Stimulated activated naive CD4-positive, alpha-beta T cell (primary cell): Measurements from ENCODE around the gene CAMSAP1.

ENCODE experiments used
- DNase-seq, 6 experiments: peaks; one replicate each; lab custom pipeline; 2025; lab: John Stamatoyannopoulos, UW

CAMSAP1 gene

DNA sequence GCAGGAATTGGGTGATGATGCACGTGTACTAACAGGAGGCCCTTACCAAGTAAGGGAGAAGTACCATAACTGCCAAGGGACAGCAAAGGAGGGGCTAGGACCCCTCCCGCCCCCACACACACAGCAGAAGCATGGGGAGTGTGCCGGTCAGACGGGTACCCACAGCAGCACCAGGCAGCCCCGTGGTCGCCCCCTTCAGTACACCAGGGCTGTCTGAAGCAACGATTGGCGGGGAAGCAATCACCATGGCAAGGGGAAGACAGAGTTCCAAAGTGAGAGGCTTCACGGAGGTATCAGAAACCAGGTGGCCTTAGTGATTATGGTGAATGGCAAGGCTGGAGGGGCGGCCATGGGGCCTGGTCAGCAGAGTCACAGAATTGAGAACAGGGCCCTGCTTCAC, 72.2 kb downstream of the CAMSAP1 start:
- no peak for DNase-seq

DNA sequence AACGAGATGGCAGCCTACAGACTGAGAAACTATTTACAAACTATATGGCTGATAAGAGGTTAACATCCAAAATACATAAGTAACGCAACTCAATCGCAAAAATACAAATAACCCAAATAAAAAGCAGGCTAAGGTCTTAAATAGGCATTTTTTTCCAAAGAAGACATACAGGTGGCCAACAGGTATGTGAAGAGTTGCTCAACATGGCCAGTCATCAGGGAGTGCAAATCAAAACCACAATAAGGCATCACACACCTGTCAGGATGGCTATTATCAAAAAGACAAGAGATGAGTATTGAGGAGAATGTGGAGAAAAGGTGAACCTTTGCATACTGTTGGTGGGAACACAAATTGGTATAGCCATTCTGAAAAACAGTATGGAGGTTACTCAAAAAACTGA, 73.5 kb downstream of the CAMSAP1 start:
- no peak for DNase-seq

DNA sequence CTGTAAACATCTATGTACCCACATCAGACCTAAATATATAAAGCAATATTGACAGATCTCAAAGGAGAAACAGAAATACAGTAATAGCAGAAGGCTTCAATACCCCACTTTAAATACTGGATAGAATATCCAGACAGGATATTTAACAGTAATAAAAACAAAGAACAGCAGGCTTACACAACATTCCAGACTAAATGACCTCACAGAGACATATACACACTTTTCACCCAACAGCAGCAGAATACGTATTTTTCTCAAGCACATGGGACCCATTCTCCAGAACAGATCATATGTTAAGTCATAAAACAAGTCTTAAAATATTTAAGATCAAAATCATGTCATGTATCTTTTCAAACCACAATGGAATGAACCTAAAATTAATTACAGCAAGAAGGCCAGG, 76.8 kb downstream of the CAMSAP1 start:
- DNase-seq: no peak

DNA sequence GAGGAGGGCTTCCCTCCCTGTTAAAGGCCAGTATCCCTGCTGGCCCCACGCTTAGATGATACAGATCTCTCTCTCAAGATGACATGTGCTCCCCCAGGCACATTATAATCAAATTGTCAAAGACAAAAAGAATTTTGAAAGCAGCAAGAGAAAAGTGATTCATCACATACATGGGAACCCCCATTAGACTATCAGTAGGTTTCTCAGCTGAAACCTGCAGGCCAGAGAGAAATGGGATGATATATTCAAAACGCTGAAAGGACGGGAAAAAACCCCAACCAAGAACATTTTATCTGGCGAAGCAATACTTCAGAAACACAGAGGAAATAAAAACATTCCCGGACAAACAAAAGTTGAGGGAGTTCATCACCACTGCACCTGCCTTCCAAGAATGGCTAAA, 78.7 kb downstream of the CAMSAP1 start:
- DNase-seq: no peak

DNA sequence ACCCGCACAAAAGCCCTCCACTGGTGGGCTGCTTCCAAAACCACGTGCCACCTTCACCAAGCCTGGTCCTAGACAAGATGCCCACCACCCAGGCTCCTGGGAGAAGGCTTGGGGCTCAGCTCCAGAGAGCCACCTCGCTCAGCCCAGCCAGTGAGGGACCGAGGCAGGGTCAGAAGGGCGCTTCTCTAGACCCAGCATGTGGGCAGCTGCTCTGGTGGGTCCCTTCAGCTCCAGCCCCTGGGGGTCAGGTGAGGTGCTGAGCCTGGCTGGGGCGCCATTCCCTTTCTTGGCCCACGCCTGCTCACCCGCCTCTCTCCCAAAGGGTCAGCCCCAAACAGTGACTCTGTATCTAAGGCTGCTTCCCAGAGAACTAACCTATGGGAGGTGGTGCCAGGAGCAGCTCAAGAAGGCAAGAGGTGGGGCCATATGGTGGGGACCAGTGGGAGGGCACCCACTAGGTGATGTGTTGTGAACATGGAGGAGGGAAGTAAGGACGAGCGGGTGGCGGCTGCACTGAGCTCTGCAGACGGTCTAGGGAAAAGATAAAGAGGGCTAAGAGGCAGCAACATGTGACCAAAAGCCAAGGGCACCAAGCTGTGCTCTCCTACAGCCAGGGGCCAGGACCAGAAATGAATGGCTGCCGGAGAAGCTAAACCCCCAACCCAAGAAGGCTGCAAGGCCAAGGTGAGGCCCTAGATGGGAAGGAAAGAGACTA, 79.3 kb downstream of the CAMSAP1 start:
- DNase-seq: no peak

DNA sequence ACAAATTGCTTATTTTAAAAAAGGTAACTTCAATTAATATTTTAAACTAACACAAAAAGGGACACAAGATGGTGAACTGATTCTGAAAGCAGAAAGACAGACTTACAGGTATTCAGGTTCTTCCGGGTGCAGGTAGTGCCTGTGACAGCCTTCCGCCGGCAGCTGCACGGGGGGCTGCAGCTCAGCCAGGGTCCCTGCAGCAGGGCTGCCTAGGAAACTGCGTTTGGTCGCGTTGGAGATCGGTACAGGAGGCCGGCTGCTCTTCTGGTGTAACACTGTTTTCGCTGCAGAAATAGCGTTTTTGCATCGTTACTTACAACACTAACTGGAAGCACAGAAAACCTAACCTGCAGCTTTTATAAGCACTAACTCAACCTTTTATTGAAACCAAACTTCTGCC, 80.0 kb downstream of the CAMSAP1 start:
- DNase-seq: no peak

DNA sequence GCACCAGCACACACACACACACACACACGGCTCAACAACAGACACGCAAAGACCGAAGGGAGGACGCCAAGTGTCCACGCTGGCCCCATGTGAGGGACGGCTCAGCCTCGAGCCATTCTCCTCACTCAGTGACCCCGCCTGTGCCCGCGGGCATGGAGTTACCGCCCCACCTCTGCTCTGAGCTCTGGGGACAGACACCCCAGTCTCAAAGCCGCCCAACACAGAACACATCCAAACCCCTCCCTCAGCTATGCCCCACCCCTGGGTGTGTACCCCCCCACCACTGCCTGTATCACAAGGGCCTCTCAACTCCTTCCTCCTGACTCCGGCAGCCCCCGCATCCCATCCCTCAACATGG, 81.2 kb downstream of the CAMSAP1 start:
- DNase-seq: no peak

DNA sequence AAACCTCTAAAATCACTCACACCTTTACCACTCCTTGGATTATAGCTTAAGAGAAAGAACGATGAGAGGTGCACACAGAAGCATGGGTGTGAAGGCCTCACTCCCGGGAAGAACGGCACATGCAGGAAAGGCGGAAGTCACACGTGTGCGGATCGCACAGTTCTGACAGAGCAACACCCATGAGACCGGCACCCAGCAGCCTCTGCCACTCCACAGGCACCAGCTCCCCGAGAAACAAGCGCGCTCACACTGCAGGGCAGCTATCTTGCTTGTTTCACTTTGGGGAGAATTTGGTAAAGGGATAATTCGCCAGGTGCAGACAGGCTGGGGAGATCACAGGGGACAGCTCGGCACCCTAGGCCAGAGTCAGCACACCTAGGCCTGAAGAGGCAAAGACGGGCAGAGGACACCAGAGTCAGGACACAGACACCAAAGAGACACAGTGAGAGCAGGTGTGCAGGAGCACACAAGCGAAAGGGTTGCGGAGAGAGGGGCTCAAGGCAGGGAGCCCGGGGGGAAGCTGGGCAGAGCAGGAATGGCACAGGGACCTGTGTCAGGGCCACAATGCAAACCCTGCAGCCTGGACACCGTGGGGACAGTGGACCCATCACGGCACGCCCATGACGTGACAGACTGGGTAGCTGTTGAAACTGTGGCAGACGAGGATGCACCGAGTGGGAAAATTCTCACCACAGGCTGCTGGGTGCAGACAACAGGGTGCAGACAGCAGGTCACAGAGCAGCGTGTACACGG, 81.7 kb downstream of the CAMSAP1 start:
- DNase-seq: no peak

DNA sequence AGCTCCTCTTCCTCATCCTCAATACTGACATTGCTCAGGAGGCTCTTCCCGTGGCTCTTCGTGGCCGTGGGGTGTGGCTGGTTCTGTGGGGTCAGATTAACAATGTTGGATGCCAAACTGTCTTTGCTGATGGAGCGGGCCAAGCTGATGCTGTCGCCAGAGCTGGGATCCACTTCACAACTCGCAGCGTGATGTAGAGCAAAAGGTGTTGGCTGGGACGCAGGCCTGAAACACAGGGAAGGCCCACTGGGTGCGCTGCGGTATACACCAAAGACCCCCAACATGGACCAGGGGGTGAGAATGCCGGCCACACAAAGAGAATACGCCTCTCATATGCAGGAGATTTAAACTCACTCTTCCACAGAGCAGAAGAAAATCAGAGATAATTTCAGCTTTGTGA, 84.3 kb downstream of the CAMSAP1 start:
- no peak for DNase-seq

DNA sequence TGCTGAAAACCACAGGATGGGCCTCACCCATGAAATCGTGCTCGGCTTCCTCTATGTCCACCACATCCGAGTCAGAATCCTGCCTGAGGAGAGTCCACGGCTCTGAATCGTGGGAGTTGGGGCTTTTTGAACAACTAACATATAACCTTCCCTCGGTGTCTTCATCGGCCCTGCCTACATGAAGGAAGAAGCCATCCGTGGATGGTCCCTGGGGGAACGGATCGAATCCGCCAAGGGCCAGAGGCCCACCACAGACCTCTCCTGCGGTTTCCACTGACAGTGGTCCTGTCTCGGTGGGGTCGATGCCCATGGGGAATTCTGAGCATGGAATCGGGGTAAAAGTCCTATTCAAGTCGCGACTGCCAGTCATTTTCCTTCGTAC, 85.0 kb downstream of the CAMSAP1 start:
- DNase-seq: no peak

DNA sequence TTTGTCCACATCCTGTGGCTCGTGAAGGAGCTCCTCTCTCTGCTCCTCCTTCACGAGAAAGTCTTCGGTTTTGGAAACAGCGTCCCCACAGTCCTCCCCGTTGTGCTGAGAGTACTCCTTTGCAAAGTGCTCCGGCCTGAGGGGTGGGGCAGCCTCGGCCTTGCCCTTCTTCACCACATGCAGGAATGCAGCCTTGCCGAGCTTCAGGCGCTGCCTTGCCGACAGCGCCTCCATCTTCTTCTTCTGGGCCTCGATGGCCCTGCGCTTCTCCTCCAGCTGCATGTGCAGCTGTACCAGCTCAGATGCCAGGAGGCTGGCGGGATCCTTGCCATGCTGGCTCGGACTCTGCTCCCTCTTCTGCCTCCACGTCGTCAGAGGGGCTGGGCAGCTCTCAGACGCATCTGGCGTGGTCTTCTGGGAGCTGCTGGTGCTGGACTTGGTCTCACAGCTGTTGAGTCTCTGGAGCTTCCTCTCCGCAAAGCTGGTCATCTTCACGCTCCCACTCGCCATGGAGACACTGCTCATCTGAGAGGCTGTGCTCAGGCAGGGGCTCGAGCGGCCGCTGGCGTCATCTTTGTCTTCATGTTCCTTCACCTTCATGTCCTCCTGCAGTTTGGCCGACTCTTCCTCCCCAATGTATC, 85.5 kb downstream of the CAMSAP1 start:
- no peak for DNase-seq

DNA sequence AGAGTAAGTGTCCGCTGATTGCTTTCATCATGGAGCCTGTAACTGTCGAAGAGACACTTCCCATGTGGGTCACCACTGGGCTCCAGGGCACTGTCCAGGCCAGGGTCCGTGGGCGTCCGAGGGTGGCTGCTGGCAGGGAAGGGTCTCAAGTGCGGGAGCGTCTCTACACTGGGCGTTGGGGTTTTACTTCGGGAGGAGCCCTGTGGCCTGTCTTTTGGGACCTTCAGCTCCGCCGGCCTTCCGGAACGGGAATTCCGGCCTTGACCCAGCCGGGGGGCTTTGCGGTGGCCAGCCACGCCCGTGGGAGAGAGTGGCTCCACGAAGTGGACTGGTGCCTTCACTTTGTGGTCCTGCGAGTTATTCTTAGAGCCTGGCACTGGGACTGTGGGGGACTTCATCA, 86.2 kb downstream of the CAMSAP1 start:
- DNase-seq: no peak

DNA sequence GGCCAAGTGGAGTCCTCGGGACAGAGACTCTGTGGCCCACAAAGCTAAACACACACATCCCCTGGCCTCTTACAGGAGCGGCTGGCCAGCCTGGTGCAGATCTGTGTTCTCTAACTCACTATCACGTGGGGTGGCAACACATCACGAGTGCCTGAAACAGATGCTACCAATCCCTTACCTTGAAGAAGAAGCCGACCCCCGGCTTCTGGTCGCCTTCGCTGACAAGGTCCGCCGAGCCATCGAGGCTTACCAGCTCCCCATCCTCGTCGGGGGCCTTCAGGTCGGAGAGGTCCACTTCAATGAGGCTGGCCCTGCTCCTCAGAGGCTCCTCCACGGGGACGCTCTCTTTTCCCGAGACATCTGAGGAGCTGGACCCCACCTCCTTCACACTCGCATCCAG, 86.7 kb downstream of the CAMSAP1 start:
- no peak for DNase-seq

DNA sequence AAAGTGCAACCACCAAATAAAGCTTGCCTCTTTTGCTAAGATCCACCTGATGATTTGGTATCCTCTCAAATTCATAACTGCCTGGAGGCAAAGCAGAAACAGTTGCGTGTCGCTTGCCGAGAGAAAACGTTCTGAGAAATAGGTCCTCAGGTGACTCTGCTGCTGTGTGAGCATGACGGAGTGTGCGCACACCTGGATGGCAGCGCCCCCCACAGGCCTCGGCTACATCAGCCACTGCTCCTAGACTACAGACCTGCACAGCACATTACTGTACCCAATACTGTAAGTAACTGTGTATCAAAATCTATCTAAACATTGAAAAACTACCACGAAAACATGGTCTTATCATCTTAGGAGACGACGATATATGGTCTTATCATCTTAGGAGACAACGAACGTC, 87.4 kb downstream of the CAMSAP1 start:
- DNase-seq: no peak

DNA sequence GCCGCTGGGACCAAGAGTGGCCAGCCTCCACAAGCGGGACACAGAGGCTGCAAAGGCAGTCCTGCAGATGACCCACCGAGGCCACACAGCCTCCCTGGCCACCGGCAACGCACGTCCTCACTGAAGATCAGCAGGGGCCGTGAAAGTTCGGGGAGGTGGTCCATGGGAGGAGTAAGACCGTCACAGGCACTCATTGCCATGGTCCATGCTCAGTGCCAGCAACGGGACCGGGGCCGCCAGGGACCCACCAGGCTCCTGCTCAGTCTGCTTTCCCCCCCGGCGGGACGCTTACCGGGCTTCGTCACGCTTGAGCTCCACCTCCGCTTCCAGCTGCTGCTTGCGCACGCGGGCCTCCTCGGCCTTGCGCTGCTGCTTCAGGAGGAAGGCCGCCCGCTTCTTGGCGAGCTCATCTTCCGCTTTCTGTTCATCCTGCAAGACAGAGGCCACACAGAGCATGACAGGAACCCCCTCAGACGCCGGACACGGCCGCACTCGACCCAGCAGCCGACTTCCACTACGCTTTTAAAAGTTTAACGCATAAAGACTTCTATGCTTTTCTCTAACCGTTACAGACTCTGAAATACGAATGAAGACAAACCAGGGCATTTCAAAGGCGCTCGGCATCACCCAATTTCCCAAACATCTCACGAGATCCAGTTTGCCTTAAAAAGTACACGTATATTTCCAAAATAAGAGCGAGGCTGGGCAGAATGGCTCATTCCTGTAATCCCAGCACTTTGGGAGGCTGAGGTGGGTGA, 88.4 kb downstream of the CAMSAP1 start:
- no peak for DNase-seq

DNA sequence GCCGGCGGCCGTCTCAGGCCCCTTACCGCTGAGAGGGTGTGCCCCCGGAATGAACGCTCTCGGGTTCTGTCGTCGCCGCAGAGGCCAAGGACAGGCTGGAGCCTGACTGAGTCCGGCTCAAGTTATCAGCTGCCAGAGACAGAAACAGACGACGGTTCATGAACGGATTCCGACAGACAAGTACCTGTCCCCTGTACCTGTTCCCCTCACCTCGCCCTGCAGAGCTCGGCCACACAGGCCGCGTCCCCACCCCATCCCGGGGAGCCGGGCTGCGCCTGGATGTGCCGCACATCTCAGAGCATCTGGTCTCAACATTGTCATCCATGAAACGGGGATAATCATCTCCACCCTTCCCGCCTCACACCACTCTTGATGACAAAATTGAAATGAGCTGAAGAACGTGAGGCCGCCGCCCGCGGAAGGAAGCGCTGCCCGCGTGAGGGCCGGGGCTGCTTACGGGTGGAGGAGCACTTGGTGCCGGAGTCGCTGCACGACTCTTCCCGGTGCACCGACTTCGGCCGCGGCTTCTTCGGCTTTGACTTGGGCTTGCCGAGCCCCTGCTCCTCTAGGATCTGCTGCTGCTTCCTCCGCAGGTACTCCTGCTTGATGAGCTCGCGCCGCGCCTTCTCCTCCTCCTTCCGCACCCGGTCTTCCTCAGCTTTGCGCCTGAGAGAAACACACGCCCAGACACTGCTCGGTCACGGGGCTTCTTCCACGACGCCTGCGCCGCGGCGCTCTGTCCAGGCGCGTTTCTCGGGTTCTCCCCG, 89.2 kb downstream of the CAMSAP1 start:
- no peak for DNase-seq

DNA sequence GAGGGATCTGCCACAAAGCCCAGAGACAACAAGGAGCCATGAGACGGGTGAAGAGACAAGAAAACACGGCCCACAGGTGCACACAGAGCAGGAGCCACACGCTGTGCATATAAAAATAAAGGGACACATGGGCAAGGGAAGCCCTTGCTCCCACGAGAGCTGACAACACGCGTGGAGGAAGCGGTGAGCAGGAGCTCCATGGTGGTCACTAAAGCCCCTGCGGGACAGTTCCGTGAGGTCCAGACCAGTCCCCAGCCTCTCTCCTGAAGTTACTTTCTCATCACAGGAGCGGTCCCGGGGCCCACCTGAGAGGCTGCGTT, 90.7 kb downstream of the CAMSAP1 start:
- no peak for DNase-seq

DNA sequence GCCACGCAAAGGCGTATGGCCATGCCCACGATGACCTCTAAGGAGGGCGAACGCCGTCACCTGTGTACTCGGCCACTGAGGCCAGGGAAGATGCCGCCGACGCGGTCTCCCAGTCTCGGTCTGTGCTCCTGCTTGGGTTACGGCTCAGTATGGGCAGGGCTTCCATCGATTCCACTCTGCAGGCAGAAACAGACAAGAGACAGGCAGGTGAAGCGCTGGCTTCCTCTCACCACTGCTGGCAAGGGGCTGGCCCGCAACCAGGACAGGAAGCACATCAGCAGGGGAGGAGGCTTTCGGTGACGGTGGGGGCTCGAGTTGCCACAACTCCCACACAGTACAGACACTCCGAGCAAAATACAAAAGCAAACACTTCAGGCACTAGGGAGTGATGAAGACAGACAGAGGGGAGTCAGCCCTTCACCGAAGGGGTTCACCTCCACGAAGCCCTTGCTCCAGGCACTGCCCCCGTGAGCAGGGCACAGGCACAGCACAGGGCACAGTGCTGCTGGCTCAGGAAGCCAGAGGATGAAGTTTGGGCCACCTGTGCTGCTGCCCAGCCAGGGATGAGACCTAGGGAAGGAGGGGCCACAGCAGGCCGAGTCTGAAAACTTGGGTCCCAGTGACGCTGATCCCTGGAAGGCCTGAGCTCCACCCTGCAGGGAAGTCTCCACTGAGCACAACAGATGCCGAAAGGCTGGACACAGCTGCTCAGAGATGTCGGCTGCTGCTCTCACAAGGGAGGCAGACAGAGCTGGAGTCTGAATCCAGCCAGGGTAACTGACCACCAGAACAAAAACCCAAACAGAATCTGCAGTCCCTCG, 91.3 kb downstream of the CAMSAP1 start:
- no peak for DNase-seq

DNA sequence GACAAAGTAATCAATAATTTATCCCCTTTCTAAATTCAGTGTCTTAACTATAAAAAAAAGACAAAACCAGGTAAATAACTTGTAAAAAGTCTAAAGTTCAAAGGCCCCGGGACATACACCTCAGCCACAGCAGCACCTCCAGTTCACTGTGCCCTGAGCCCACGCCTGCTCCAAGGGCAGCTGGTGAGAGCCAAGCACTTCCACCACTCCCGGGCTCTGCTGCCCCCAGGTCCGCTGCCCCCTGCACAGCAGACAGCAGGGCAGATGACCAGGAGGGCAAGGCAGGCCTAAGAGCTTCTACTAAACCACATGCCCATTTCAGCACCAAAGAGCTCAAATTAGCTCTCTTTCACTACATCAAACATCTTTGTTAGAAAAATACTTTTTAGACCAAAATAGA, 91.9 kb downstream of the CAMSAP1 start:
- DNase-seq: no peak

DNA sequence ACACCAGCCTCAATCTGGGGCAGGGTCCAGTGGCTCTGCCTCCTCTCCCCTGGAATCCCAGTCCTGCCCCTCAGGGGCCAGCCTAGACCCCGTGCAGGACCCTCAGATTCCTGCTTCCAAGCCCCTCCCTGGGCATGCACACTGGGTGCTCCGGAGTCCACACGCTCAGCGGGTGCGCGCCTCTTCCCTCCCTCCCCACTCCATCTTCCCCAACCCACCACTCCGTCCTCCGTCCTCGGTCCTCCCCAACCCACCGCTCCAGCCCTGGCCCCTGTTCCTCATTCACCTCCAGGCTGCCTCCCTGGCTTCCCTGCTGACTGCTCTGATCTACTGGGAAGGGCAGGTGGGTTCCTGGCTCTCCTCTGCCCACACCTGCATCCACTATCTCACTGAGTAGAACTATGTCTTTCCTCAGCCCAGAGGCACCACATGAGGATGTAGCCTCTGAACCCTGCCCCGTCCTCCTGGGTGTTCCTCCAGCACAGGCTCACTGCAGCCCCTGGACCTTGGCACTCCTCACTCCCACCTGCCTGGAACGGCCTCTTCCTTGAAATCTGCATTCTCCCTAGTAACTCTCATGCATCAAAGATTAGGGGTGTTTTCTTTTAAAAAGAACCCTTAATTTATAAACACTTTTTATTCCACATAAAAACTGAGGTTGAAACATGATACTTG, 92.8 kb downstream of the CAMSAP1 start:
- no peak for DNase-seq
